NCI-H187 (cell line): ENCODE results near the gene JPH3.

Source experiments
- DNase-seq, 2 experiments: peaks; one replicate each; lab custom pipeline; 2025; lab: John Stamatoyannopoulos, UW

JPH3 gene

DNA sequence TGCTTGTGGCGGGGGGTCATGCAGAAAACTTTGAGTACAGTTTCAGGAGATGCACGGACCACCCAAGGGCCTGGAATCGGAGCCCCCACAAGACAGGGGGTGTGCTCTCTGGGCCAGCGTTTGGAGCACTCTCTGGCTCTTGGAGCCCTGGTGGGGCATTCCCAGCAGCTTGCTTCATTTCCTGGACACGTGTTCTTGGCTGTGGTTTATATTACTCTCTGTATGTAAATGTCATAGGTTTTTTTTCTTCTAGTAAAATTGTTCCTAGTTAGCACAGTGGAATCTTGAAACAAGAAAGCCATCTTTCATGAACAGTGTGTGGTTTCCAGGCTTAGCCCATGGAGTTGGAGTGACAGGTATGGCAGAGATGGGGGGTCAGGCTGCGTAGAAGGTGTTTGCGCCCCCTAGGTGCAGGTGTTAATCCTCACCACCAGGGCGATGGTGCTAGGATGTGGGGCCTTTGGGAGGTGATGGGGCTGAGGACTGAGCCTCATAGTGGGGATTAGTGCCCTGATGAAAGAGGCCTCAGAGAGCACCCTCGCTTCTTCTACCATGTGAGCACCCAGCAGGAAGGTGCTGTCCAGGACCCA lies 79.8 kb downstream of the JPH3 start:
- DNase-seq = no peak

- no peak for DNase-seq
Measured at GRCh38 chr16:87682852-87683399, 80.6 kb downstream of the JPH3 start.

DNA sequence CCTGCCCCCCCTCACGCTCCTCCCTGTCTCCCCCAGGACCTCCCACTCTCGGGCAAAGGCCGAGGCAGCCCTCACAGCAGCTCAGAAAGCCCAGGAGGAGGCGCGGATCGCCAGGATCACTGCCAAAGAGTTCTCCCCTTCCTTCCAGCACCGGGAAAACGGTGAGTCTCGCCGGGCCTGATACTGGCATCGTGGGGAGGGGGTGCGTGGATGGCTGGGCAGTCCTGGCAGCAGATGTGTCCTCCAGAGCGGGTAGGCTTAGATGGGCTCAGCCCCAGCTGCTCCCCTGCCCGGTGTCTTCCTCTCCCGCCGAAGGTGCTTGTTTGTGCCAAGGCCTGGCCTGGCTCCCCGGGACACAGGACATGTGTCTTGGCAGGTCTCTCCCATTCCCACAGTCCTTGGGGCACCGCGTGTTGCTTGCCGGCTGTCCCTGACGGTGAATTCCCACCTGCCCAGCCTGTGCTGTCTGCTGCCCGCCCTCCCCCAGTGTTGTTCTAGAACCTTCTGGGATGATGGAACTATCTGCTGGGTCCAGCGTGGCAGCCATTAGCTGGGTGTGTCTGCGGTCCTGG lies 81.9 kb downstream of the JPH3 start:
- DNase-seq = no peak

GRCh38 chr16:87684711-87685404 lies 82.5 kb downstream of the JPH3 start:
- no peak for DNase-seq

- no peak for DNase-seq
Measured at GRCh38 chr16:87685405-87685755, 83.1 kb downstream of the JPH3 start.

GRCh38 chr16:87685766-87686165 lies 83.5 kb downstream of the JPH3 start:
- DNase-seq = no peak

- no peak for DNase-seq
Measured at GRCh38 chr16:87686697-87687096, 84.4 kb downstream of the JPH3 start.

DNA sequence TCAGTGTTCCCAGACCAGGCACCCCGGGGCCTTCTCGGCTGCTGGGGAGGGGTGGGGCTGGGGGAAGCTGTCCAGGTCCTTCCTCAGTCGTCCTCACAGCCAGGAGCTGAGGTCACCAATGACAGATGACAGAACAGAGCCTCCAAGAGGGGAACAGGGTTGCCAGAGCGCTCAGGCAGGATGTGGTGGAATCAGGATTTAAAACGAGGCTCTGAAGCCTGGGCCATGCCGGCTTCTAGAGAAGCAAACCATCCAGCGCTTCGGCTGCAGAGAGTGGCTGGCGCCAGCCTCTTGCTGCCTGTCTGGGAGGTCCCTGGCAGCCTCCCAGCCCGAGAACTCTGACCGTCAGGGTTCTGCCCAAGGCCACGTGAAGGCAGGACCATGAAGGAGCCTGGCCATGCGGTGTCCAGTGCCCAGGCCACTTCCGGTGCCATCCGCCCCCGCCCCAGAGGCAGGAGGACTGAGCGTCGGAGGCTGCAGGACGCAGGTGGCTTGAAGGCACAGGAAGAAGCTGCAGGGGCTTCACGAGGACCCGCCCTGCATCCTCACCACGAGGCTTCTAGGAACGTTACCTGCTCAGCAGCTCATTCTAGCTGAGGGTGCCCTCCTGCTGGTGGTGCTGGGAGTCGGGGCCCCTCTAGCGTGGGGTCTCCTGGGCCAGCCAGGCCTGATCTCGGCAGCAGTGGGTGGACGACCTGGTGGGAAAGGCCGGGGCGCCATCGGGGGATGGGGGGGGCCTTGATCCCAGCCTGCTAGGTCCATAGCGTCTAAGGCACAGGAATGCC lies 85.0 kb downstream of the JPH3 start:
- no peak for DNase-seq

DNA sequence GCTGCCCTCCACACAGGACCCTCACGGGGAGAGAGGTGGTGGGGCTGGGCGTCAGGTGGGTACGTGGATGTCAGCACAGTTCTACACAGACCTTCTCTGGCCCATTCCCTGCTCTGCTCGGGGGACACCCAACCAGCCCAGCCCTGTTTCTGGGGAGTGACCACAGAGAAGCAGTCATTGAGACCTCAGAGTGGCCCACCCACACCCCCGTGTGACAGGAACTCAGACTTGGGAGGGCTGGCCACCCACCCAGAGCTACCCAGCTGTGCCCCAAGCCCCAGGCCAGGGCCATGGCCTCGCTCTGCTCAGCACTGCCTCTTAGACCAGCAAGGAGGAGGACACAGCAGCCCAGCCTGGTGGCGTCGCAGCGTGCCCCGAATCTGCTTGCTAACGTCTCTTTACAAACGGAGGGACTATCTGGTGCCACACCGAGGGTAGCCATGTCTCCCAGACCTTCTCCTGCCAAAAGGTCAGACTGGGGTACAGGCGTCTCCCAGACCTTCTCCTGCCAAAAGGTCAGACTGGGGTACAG lies 85.8 kb downstream of the JPH3 start:
- no peak for DNase-seq

- no peak for DNase-seq
Measured at GRCh38 chr16:87688876-87689815, 86.8 kb downstream of the JPH3 start.

DNA sequence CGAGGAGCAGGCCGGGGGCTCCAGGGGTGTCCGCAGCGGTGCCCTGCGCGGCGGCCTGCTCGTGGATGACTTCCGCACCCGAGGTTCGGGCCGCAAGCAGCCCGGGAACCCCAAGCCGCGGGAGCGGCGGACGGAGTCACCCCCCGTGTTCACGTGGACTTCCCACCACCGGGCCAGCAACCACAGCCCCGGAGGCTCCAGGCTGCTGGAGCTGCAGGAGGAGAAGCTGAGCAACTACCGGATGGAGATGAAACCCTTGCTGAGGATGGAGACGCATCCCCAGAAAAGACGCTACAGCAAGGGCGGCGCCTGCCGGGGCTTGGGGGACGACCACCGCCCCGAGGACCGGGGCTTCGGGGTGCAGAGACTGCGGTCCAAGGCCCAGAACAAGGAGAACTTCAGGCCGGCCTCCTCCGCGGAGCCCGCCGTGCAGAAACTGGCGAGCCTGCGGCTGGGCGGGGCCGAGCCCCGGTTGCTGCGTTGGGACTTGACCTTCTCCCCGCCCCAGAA lies 87.7 kb downstream of the JPH3 start:
- no peak for DNase-seq

DNA sequence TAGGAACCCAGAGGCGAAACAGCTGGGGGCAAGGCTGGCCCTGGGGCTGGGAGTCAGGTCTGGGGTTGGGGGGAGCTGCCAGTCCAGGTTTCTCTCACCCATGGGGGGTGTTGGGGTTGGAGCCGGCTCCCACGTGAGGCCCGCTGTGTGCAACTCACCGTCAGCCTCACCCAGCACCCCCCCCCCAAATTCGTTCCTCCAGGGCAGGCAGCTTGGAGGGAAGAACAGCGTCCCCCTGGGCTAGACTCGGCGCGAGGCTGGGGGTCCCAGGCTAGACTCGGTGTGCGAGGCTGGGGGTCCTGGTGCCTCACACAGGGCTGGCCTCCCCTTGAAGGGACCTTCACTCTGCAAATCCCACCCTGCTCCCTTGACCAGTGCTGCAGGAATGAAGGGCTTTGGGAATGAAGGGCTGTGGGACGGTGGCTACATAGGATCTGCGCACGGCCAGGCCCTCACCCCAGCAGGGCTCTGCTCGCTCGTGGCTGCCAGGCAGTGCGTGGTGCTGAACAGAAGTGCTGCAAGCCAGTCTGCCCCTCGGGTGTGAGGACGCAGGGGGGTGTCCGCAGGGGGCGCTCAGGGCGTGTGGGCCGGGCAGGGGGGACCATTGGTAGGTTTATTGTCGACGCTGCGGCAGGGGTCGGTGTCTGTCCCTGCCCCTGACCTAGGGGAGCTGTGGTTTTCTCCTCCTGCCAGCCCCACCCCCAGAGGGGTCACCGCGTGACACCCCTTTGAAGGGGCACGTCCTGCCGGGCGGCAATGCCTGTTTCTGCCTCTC lies 88.8 kb downstream of the JPH3 start:
- DNase-seq = no peak

DNA sequence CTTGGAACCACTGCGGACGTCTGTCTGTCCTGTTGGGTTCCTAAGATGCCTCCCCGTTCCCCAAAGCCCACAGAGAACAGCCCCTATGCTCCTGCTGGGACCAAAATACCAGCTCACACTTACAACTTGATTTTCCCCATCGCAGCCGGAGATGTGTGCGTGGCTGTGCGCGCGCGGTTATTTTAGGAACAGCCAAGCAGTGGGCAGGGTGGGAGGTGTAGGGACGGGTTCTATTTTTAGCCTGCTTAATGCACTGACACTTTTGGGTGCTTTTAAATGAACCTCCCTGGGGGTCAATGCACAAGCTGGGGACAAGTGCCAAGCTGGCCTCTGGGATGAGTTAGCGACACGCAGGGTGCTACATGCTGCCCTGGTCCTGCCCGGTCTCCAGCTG lies 89.4 kb downstream of the JPH3 start:
- no peak for DNase-seq

DNA sequence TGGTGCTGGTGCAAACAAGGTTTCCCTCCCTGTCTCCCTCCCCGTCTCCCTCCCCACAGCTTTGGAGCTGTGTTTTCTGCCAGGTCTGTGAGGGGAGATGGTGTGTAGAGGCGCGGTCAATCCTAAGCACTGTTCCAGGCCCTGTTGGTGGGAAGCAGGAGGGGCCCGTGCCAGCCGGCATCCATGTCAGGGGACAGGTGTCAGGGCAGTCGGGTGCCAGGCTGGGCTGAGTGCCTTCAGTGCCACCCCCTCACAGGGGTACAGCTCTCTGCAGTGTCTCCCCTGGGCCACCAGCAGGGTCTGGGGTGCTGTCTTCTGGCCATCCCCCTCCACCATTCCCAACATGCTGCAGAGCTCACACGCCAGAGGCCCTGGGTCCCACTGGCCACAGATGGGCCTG lies 89.9 kb downstream of the JPH3 start:
- DNase-seq = no peak

GRCh38 chr16:87692756-87693155 lies 90.4 kb downstream of the JPH3 start:
- DNase-seq = no peak

GRCh38 chr16:87693827-87694226 lies 91.5 kb downstream of the JPH3 start:
- DNase-seq = no peak

- DNase-seq = no peak
Measured at GRCh38 chr16:87694441-87695125, 92.3 kb downstream of the JPH3 start.

DNA sequence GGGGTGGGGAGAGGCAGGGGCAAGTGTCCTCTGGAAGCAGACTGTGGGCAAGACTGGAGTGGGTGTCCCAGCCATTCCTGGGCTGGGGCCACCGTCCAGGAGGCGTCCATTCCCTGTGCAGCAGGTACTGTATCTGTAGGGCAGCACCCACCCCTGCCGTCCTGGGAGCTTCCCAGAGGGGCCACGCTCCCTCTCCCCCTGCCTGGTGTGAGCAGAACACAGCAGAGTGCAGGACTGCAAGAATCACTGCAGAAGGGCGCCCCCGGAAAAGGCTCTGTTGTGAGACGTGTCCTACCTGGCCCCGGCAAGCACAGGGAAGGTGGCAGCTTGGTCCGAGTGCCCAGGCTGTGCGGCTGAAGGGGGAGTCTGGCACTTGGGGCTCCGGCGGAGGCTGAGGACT lies 93.2 kb downstream of the JPH3 start:
- DNase-seq = no peak

GRCh38 chr16:87696726-87697125 lies 94.4 kb downstream of the JPH3 start:
- DNase-seq = no peak

DNA sequence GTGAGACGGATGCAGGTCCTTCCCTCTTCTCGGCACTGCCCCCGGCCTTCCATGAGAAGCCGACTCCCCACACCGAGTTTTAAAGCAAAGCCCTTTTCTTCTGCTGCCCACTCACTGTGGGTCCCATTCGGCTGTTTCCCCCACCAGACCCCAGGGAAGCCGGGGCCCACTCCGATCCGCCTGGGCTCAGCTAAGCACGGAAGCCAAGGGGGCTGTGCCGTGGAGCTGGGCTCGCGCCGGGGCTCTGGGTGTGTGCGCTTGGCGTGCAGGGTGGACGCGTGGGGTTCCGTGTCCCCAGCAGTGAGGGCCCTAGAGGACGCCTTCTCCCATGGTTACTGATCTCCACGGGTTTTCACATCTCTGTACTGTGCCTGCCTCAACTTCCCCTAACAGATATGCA lies 94.9 kb downstream of the JPH3 start:
- DNase-seq = no peak
